Measurements from ENCODE around the gene SMYD3.

DNA sequence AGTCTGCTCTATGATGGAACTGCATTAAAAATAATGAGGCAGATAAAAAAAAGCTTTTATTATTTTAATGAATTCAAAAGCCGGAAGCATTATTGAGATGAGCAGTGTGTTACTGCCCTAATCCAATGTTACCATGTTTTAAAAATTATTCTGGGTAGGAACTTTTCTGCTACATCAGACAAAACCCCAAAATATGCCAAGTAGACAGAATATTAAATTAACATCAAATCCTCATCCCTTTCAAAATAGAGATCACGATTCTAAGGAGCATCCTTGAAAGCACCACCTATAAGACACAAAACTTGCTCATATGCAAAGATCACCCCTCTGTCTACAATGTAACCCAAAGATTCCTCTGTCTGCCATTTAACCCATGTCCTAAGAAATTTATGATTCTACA, 357.5 kb downstream of the SMYD3 start:
- TF ChIP-seq TAF1 (IDR thresholded peaks at IDR 0.05; ENCODE audit: borderline replicate concordance, insufficient read depth, low read length) = no peak
- no peak for TF ChIP-seq POLR2AphosphoS5 (IDR thresholded peaks at IDR 0.05; ENCODE audit: low read depth, low read length)
- TF ChIP-seq FOXP2 (optimal IDR thresholded peaks at IDR 0.05; ENCODE audit: borderline replicate concordance, extremely low read depth, extremely low read length, insufficient read depth) = no peak
